Measurements from ENCODE around the gene DHX57.

DHX57 gene

DNA sequence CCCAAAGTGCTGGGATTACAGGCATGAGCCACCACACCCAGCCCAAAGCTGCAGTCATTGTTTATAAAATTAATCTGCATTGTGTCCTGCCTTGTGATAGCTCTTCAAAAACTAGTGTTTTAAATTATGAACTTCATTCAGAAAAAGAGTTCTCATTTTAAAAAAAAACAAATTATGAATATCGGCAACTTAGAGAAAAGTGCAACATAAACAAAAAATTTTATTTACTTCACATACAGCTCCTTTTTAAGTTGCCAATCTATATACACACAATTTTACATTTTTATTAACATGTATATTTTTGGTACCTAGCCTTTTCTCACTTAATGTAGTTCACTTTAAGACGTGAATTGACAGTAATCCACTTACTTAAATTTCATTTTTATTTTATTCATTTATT lies 50.8 kb downstream of the DHX57 start:
- H3K9me3 ChIP-seq (replicated peaks; ENCODE audit: insufficient read depth, low read length), result no peaks in the 10 kb centered on the region
- H4K20me1 ChIP-seq (ENCODE audit: insufficient read depth, low read length), result no peaks in the 10 kb centered on the region
- no peaks in the 10 kb centered on the region; the same call in 1 of the 2 replicates for H3F3A ChIP-seq (ENCODE audit: insufficient read depth, low read length)
- H2AFZ ChIP-seq (ENCODE audit: low read length), result no peak overlapping the region
- H3K36me3 ChIP-seq (replicated peaks; ENCODE audit: insufficient read depth, low read length), result no peaks in the 10 kb centered on the region; the same call in 1 of the 2 replicates
- H3K27me3 ChIP-seq (replicated peaks; ENCODE audit: insufficient read depth, low read length), result no peaks in the 10 kb centered on the region
- H3K27ac ChIP-seq (ENCODE audit: low read length), result no peak overlapping the region
- TF ChIP-seq EZH2phosphoT487 (IDR thresholded peaks at IDR 0.05; ENCODE audit: low read length), result no peak
- TF ChIP-seq EZH2 (optimal IDR thresholded peaks at IDR 0.05; ENCODE audit: low read depth, low read length), result no peak
- TF ChIP-seq, protein P1, sequence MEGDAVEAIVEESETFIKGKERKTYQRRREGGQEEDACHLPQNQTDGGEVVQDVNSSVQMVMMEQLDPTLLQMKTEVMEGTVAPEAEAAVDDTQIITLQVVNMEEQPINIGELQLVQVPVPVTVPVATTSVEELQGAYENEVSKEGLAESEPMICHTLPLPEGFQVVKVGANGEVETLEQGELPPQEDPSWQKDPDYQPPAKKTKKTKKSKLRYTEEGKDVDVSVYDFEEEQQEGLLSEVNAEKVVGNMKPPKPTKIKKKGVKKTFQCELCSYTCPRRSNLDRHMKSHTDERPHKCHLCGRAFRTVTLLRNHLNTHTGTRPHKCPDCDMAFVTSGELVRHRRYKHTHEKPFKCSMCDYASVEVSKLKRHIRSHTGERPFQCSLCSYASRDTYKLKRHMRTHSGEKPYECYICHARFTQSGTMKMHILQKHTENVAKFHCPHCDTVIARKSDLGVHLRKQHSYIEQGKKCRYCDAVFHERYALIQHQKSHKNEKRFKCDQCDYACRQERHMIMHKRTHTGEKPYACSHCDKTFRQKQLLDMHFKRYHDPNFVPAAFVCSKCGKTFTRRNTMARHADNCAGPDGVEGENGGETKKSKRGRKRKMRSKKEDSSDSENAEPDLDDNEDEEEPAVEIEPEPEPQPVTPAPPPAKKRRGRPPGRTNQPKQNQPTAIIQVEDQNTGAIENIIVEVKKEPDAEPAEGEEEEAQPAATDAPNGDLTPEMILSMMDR (IDR thresholded peaks at IDR 0.05; ENCODE audit: low read length), result no peak
- H3K4me2 ChIP-seq (ENCODE audit: low read depth, low read length), result no peak overlapping the region
- no peak overlapping the region for H3K4me3 ChIP-seq (ENCODE audit: low read length)
- H3K9ac ChIP-seq (ENCODE audit: low read length), result no peak overlapping the region
- no peaks in the 10 kb centered on the region for H3K9me2 ChIP-seq (replicated peaks; ENCODE audit: insufficient read depth, low read length)
- H3K79me2 ChIP-seq (ENCODE audit: low read length), result no peaks in the 10 kb centered on the region
- no peak for DNase-seq
- no peaks in the 10 kb centered on the region for H3K4me1 ChIP-seq (ENCODE audit: low read length)

DNA sequence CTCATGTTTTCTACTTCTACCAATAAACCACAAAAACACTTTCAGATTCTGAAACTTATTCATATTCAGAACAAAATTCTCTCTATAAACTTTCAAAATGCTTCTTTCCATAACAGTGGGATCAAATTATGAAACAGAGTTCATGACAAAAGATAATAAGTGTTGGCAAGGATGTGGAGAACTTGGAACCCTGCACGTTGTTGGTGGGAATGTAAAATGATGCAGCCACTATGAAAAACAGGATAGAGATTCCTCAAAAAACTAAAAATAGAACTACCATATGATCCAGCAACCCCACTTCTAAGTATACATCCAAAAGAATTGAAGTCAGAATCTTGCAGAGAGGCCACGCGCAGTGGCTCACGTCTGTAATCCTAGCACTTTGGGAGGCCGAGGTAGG lies 52.3 kb downstream of the DHX57 start:
- no peaks in the 10 kb centered on the region for H3K79me2 ChIP-seq (ENCODE audit: low read length)
- H3K27me3 ChIP-seq (replicated peaks; ENCODE audit: insufficient read depth, low read length), result no peaks in the 10 kb centered on the region
- H3K9me3 ChIP-seq (replicated peaks; ENCODE audit: insufficient read depth, low read length), result no peaks in the 10 kb centered on the region
- no peaks in the 10 kb centered on the region for H4K20me1 ChIP-seq (ENCODE audit: insufficient read depth, low read length)
- no peaks in the 10 kb centered on the region; the same call in 1 of the 2 replicates for H3F3A ChIP-seq (ENCODE audit: insufficient read depth, low read length)
- H3K9ac ChIP-seq (ENCODE audit: low read length), result no peak overlapping the region
- TF ChIP-seq EZH2phosphoT487 (IDR thresholded peaks at IDR 0.05; ENCODE audit: low read length), result no peak
- no peaks in the 10 kb centered on the region for H3K9me2 ChIP-seq (replicated peaks; ENCODE audit: insufficient read depth, low read length)
- no peaks in the 10 kb centered on the region; the same call in 1 of the 2 replicates for H3K36me3 ChIP-seq (replicated peaks; ENCODE audit: insufficient read depth, low read length)
- no peak overlapping the region for H3K27ac ChIP-seq (ENCODE audit: low read length)
- H3K4me2 ChIP-seq (ENCODE audit: low read depth, low read length), result no peak overlapping the region
- H2AFZ ChIP-seq (ENCODE audit: low read length), result no peak overlapping the region
- no peak overlapping the region for H3K4me3 ChIP-seq (ENCODE audit: low read length)
- no peaks in the 10 kb centered on the region for H3K4me1 ChIP-seq (ENCODE audit: low read length)
- no peak for DNase-seq

DNA sequence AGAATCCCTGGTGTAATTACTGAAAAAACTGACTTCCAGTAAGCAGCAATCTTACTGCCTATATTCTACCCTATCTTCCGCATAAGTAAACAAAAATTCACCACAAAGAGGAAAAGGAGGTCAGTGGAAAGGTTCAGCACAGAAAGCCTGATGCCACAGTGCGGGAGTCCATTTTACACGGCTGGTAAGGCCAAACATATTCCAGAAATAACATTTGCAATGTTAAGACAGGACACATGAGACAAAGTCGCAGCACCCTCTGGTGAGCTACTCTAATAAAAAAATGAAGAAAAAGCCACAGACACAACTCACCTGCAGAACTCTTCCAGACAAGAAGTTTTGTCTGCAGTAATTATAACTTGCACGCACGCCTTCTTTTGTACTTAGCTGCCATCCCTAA lies 57.2 kb downstream of the DHX57 start:
- no peak overlapping the region for H3K4me2 ChIP-seq (ENCODE audit: low read depth, low read length)
- no peaks in the 10 kb centered on the region for H3K36me3 ChIP-seq (replicated peaks; ENCODE audit: insufficient read depth, low read length)
- no peak for DNase-seq
- H3K9me2 ChIP-seq (replicated peaks; ENCODE audit: insufficient read depth, low read length), result no peaks in the 10 kb centered on the region
- no peaks in the 10 kb centered on the region for H3K79me2 ChIP-seq (ENCODE audit: low read length)
- no peak overlapping the region for H3K4me3 ChIP-seq (ENCODE audit: low read length)
- no peaks in the 10 kb centered on the region for H3K4me1 ChIP-seq (ENCODE audit: low read length)
- no peak overlapping the region for H3K9ac ChIP-seq (ENCODE audit: low read length)
- no peak for TF ChIP-seq EZH2phosphoT487 (IDR thresholded peaks at IDR 0.05; ENCODE audit: low read length)
- TF ChIP-seq EZH2 (optimal IDR thresholded peaks at IDR 0.05; ENCODE audit: low read depth, low read length), result no peak
- TF ChIP-seq, protein P1 (IDR thresholded peaks at IDR 0.05; ENCODE audit: low read length), result no peak
- H3K27ac ChIP-seq (ENCODE audit: low read length), result no peak overlapping the region
- no peaks in the 10 kb centered on the region for H3K9me3 ChIP-seq (replicated peaks; ENCODE audit: insufficient read depth, low read length)
- no peaks in the 10 kb centered on the region for H3F3A ChIP-seq (ENCODE audit: insufficient read depth, low read length)
- no peaks in the 10 kb centered on the region for H4K20me1 ChIP-seq (ENCODE audit: insufficient read depth, low read length)
- no peaks in the 10 kb centered on the region for H3K27me3 ChIP-seq (replicated peaks; ENCODE audit: insufficient read depth, low read length)
- no peak overlapping the region for H2AFZ ChIP-seq (ENCODE audit: low read length)

DNA sequence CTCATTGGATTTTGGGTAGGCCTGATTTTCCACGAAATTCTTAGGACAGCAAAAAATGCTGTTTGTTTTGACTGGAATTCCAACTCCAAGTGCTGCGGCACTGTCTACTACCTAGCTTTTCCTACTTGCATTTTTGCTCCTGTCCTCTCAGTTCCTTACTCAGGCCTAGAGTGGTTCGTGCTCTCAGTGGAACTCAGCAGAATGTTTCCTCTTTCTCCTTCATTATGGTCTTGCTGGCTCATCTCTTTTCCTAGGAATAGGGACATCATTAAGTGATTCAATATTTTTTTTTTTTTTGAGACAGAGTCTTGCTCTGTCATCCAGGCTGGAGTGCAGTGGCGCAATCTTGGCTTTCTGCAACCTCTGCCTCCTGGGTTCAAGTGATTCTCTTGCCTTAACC lies 59.8 kb downstream of the DHX57 start:
- H3K79me2 ChIP-seq (ENCODE audit: low read length), result no peaks in the 10 kb centered on the region
- no peak for DNase-seq
- no peak overlapping the region for H3K4me2 ChIP-seq (ENCODE audit: low read depth, low read length)
- no peaks in the 10 kb centered on the region for H4K20me1 ChIP-seq (ENCODE audit: insufficient read depth, low read length)
- no peak overlapping the region for H3K4me3 ChIP-seq (ENCODE audit: low read length)
- H3K4me1 ChIP-seq (ENCODE audit: low read length), result no peaks in the 10 kb centered on the region
- H3F3A ChIP-seq (ENCODE audit: insufficient read depth, low read length), result no peaks in the 10 kb centered on the region
- no peaks in the 10 kb centered on the region for H3K36me3 ChIP-seq (replicated peaks; ENCODE audit: insufficient read depth, low read length)
- H3K27me3 ChIP-seq (replicated peaks; ENCODE audit: insufficient read depth, low read length), result no peaks in the 10 kb centered on the region
- H3K9me3 ChIP-seq (replicated peaks; ENCODE audit: insufficient read depth, low read length), result no peaks in the 10 kb centered on the region
- H2AFZ ChIP-seq (ENCODE audit: low read length), result no peak overlapping the region
- H3K9ac ChIP-seq (ENCODE audit: low read length), result no peak overlapping the region
- TF ChIP-seq EZH2 (optimal IDR thresholded peaks at IDR 0.05; ENCODE audit: low read depth, low read length), result no peak
- no peak for TF ChIP-seq EZH2phosphoT487 (IDR thresholded peaks at IDR 0.05; ENCODE audit: low read length)
- TF ChIP-seq, protein P1 (IDR thresholded peaks at IDR 0.05; ENCODE audit: low read length), result no peak
- H3K27ac ChIP-seq (ENCODE audit: low read length), result no peak overlapping the region
- no peaks in the 10 kb centered on the region for H3K9me2 ChIP-seq (replicated peaks; ENCODE audit: insufficient read depth, low read length)

Data from MM.1S (cell line).